HG03066 (cell line): Measurements from ENCODE around the gene H6PD.

Source experiments
- ATAC-seq: cut with Tn5 transposase; IDR thresholded peaks from one replicate; pipeline ENCODE4 v1.9.1; 2021; ENCODE audit warnings: low read depth; ENCODE audit not compliant: unreplicated experiment

H6PD gene

DNA sequence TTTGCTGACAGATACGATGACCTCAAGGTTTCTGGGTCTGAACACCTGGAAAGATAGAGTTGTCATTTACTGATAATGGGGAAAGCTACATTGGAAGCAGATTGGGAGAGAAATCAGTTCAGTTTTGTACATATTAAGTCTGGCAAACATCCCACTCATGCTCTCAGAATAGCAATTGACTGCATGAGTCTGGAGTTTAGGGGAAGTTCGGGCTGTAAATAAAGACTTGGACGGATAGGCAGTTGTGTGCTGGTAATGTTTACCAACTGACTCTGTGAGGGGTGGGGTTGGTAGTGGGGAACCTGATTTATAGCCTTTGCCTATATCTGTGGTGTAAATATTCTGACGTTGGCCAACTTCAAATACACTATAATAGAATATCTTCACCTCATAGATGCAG, 4.0 kb downstream of the H6PD start:
- ATAC-seq = no peak

DNA sequence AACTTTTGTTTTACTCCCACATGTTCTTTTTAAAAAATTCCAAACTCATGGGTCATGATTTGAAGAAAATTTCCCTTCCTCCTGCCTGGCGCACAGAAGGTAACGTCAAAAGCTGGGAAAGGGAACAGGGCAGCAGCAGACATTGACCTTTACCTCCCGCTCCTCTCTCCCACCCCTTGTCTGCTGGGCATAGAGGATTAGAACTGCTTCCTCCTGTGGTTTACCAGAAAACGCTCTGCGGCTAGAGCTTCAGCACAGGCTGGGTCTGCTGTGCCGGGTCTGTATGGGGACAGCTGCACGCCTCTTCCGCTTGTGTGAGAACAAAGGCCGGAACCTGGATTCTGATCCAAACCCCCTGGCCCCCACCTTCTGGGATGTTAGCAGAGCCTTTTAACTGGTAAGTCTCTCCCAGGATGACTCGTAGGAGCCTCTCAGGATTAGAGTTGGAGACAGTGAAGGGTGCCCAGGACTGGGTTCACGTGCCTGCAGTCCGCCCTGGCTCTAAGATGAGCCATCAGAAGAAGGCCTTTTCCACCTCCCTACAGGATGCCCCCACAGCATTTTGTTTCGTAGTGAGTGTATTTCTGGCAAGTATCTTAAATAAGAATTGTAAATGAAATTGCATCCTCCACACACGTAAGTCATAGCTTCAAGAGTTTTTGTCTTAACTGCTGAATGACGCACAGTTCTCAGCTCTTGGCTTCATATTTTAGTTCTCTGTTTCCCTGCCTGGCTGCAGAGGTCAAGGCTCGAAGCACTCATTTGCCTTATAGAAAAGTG, 5.2 kb downstream of the H6PD start:
- ATAC-seq = peak; percentile 63

GRCh38 chr1:9240914-9241820, 6.6 kb downstream of the H6PD start:
- no peak for ATAC-seq

- no peak for ATAC-seq
Observed at GRCh38 chr1:9241891-9242290, 7.3 kb downstream of the H6PD start.

GRCh38 chr1:9242338-9242969, 7.9 kb downstream of the H6PD start:
- ATAC-seq = no peak

DNA sequence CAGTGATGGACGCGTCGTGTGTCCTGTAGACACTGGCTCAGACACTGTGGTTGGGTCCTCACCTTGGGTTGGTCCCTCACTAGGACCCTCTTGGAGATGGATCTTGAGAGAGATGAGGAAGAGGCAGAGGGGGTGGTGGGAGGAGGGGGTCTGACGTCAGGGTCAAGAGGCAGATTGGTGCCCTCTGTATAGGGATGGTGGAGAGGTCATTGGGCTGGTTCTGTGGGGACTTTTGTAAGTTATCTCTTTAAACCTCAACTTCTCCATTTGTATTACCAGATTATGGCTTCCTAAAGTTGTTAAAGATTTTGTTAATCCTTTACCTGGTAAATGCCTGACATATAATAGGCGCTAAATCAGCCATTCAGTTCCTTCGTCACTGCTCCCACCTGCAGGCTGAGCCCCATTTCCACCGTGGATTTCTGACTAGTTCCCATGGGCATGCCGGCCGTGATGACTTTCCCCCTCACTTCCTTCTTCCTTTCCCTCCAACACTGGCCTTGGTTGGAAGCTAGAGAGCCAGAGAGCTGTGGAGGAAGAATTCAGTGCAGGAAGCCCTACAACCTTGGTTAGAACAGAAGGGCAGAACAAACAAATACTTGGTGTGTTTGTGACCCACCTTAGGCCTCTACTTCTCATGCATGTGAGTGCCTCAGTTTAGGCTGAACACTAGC, 8.6 kb downstream of the H6PD start:
- no peak for ATAC-seq

GRCh38 chr1:9244501-9245229, 10.1 kb downstream of the H6PD start:
- no peak for ATAC-seq

DNA sequence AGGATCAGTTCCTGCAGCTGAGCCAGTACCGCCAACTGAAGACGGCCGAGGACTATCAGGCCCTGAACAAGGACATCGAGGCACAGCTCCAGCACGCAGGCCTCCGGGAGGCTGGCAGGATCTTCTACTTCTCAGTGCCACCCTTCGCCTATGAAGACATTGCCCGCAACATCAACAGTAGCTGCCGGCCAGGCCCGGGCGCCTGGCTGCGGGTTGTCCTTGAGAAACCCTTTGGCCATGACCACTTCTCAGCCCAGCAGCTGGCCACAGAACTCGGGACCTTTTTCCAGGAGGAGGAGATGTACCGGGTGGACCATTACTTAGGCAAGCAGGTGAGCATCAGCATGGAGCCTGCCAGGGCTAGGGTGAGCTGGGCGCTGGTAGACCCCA, 10.7 kb downstream of the H6PD start:
- no peak for ATAC-seq

DNA sequence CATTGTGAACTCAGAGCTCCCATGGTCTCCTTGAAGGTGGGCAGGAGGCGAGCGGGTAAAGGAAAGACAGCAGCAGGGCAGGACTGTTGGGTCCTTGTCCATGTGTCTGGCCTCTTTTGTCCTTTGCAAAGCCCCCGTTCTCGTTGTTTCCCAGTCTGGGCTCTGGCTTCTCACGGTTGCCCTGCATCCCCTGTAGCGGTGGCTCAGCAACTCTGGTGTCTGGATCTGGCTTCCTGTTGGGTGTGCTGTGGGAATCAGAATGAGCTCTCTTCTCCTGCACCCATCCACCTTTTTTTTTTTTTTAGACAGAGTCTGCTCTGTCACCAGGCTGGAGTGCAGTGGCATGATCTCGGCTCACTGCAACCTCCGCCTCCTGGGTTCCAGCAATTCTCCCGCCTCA, 11.1 kb downstream of the H6PD start:
- ATAC-seq = no peak

DNA sequence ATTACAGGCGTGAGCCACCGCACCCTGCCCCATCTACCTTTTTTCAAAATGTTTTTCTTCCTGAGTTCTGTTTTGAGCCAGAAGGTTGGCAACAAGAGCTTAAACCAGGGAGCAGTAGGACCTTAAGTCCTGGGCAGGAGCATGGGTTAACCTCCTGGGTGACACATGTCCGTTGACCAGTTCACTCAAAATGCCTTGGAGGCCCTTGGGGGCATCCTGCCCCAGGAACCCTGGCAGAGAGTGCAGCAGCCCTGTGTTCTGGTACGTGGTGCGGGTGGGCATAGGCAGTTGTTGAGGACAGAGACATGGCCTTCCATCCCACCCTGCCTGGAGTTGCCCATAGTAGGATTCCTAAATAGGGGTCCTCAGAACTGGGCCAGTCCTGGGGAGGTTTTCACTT, 11.6 kb downstream of the H6PD start:
- no peak for ATAC-seq

DNA sequence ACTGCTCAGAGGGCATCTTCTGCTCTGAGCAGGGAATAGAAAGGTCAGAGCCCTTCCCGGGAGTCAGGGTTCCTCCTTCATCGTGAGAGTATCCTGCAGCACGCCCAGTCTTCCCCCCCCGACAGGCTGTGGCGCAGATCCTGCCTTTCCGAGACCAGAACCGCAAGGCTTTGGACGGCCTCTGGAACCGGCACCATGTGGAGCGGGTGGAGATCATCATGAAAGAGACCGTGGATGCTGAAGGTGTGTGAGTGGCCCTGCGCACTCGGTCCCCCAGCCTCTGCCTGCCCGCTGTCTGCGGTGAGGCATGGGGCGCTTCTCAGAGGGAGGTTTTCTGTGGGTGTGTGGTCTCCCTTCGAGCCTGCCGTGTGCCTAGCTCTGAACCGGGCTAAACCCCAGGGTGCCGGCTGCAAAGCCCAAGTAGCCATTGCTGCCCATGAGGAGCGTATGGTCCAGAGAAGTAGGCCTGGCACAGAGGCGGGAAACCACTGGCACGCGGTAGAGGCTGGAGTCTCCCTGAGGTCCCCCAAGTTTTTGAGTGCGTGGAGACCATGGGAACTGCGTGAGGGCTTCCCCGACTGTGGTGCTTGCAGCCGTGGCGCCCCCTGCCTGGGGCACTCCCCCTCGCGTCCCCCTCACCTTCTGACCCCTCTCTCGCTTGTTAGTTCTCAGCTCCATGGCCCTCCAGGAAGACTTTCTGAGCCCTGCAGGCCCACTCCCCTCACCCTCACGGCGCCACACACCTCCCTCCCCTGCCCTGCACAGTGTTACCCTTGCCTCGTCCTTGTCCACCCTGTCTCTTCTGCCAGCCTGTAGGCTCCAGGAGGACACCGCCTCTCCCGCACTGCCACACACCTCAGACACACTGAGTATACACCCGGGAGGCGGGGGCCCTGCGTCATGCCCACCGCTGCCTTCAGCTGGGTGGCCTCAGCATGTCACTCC, 12.5 kb downstream of the H6PD start:
- ATAC-seq = no peak

DNA sequence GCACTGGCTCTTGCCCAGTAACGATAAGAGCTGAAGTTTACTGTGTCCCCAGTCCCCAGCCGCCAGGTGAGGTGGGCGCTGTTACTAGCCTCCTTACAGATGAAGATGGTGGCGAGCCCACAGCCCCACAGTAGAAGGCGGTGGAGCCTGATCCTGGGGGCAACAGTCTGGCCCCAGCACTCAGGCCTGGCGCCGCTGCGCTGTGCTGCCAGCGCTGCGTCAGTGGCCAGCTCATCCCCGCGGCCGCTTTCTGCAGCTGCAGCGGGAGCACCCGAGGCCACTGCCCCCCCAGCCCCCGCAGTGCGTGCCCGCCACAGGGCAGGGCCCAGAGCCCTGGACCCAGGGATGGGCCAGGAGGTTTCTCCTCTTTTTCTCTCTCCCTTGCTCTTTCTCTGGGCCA, 13.3 kb downstream of the H6PD start:
- ATAC-seq = no peak

DNA sequence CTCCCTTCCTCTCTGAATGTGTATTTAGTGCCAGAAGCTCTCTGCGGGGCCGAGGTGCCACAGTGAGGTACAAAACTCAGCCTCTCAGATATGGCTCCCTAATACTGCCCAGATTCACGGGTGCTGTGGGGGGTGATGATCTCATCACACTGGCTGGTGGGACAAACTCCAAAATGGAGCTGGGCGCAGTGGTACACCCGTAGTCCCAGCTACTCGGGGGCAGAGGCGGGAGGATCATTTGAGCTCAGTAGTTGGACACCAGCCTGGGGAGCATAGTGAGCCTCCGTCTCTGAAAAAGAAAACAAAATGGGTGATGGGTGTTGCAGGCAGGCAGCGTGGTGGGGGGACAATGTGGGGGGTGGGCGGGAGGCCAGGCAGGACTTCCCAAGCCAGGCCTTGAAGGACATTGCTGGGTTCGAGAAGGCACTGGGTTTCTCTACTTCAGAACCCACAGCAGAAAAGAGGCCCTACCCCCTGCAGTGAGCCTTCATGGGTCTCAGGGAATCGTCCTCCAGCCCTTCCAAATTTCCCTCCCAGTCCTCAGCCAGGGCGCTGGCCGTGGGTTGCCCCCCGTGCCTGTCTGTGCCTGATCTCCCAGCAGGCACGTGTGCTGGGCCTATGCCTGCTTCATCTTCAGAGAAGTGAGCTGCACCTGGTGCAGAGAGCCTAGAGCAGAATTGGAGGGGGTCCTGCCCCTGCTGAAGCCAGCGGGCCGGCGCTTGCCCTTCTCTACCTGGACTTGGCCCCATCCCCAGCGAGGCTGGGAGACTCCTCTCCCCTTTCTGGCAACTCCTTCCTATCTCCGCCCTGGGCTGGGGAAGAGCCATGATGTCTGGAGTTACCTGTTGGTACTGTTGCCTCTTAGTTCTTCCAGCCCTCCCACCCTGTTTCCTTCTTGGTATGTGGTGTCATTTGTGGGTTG, 14.0 kb downstream of the H6PD start:
- no peak for ATAC-seq

DNA sequence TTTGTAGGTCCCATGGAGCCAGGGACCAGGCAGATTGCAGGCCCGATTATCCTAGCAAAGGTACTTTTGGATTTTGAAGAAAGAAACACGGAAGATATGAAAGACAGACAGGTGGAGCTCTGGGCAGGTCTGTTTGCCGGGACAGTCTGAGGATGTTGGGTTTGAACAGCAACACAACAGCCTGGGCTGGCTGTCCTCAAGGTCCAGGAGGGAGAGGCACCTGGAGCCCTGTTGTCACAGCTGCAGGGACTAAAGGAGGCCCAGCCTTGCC, 14.6 kb downstream of the H6PD start:
- ATAC-seq = no peak

GRCh38 chr1:9249534-9250410, 15.2 kb downstream of the H6PD start:
- no peak for ATAC-seq

- ATAC-seq = no peak
Observed at GRCh38 chr1:9250411-9251381, 16.1 kb downstream of the H6PD start.
